Vagina (tissue), 2 donors: ENCODE data around the gene B3GNT4. TPM values are rescaled to one million over a fixed set of nuclear protein-coding genes. Genes with fewer than 3 reads are reported as not detected.
A peak's percentile ranks its signal among the peaks of the same experiment; 100 is the strongest.

Source experiments
- DNase-seq, 2 donors: peaks; one replicate each; pipeline ENCODE4 v3.0.0-alpha.2; 2017; ENCODE audit errors: extremely low spot score in 2 of 2
- H3K27ac ChIP-seq: fragments of 200-600 bp; sonication (generic); one replicate; pipeline ENCODE4 v1.5.1; 2019
- H3K27me3 ChIP-seq: fragments of 200-600 bp; sonication (generic); one replicate; pipeline ENCODE4 v1.5.1; 2019
- H3K36me3 ChIP-seq, 2 donors: fragments of 200-600 bp; sonication (generic); one replicate each; pipeline ENCODE4 v1.5.1; 2017 to 2019
- H3K4me1 ChIP-seq: fragments of 200-600 bp; sonication (generic); one replicate; pipeline ENCODE4 v1.5.1; 2019
- H3K4me3 ChIP-seq, 2 donors: fragments of 200-600 bp; sonication (generic); 1 replicate in 1 of 2; 2 replicates in 1 of 2; pipeline ENCODE4 v1.5.1; 2016 to 2019
- H3K9me3 ChIP-seq: fragments of 200-600 bp; sonication (generic); one replicate; pipeline ENCODE4 v1.5.1; 2019
- CTCF ChIP-seq, 3 experiments: fragments of 450-650 bp in 2 of 3; fragments of 200-600 bp in 1 of 3; sonication (generic) in 1 of 3; IDR thresholded peaks; one replicate each; pipeline ENCODE4 v1.5.1; 2017 to 2019; ENCODE audit warnings: antibody characterized with exemption in 3 of 3, mild to moderate bottlenecking in 2 of 3, moderate library complexity in 2 of 3
- POLR2A ChIP-seq, 2 donors: fragments of 450-650 bp; IDR thresholded peaks; one replicate each; pipeline ENCODE4 v1.6.1; 2017; ENCODE audit warnings: antibody characterized with exemption in 2 of 2, mild to moderate bottlenecking in 2 of 2, moderate library complexity in 2 of 2
- POLR2AphosphoS5 ChIP-seq, 2 donors: sonication (generic); formaldehyde crosslinking; IDR thresholded peaks; one replicate each; pipeline ENCODE4 v1.9.0; 2017; ENCODE audit warnings: antibody characterized with exemption in 2 of 2, mild to moderate bottlenecking in 2 of 2, low read depth in 1 of 2; ENCODE audit not compliant: insufficient read depth in 1 of 2
- intact Hi-C: fragments of 100-400 bp; cut with DNase I; formaldehyde crosslinking; loops from one replicate; pipeline ENCODE4 v1.15.1; 2023
- total RNA-seq: library from RNA; depleted of rRNA; stranded (reverse); fragments of >200 nt; gene quantifications from one replicate; pipeline ENCODE4 v1.2.3, GENCODE V29; 2016

B3GNT4 gene
- total RNA-seq, 1 donor from 2014 or later, result 2.9 TPM

DNA sequence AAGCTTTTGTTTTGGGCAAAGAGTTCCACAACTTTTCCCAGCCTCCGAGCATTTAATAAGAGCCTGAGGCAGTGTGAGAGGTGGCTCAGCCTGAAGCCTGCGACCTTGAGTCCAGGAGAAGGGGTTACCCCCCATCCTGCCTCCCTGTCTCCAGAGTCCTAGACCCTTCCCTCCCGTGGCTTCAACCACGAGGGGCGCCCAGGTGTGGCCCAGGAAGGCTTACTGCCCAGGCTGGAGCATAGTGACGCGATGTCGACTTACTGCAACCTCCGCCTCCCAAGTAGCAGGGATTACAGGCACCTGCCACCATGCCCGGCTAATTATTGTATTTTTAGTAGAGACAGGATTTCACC is 19.9 kb upstream of the B3GNT4 start:
- TF ChIP-seq POLR2AphosphoS5 (IDR thresholded peaks at IDR 0.05; ENCODE audit: insufficient read depth in 1 of 2, low read depth in 1 of 2) (no peak), POLR2A (IDR thresholded peaks at IDR 0.05) (no peak), CTCF (IDR thresholded peaks at IDR 0.05) (no peak)
- Histone ChIP-seq H3K4me1 (peaks cover 9% of the 10 kb centered on the region), H3K27me3 (no peaks in the 10 kb centered on the region), H3K36me3 (no peaks in the 10 kb centered on the region), H3K4me3 (peak overlapping the region; percentile 47 to 48), H3K27ac (no peak overlapping the region), H3K9me3 (no peaks in the 10 kb centered on the region)
- intact Hi-C loops, result no loop called here
- DNase-seq, result no peak

- H3K9me3 ChIP-seq, result no peaks in the 10 kb centered on the region
- H3K36me3 ChIP-seq, result no peaks in the 10 kb centered on the region
- TF ChIP-seq POLR2AphosphoS5 (IDR thresholded peaks at IDR 0.05; ENCODE audit: insufficient read depth in 1 of 2, low read depth in 1 of 2), result no peak
- TF ChIP-seq CTCF (IDR thresholded peaks at IDR 0.05), result no peak
- TF ChIP-seq POLR2A (IDR thresholded peaks at IDR 0.05), result no peak
- intact Hi-C loops, result no loop called here
- no peak overlapping the region for H3K27ac ChIP-seq
- H3K27me3 ChIP-seq, result no peaks in the 10 kb centered on the region
- peaks cover 9% of the 10 kb centered on the region for H3K4me1 ChIP-seq
- no peak overlapping the region for H3K4me3 ChIP-seq
- no peak for DNase-seq
These were observed 19.0 kb upstream of the B3GNT4 start for GRCh38 chr12:122184517-122184916.

DNA sequence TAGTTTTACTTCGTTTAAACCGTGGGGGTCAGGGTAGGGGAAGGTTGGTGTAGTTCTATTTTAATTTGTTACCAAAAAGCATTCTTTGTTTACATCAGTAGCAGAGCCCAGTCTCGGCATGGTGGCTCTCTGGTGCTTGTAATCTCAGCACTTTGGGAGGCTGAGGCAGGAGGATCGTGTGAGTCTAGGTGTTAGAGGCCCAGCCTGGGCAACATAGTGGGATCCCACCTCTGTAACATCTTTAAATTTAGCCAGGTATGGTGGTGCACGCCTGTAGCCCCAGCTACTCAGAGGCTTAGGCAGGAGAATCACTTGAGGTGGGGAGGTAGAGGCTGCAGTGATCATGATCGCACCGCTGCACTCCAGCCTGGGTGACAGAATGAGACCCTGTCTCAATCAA is 18.4 kb upstream of the B3GNT4 start:
- TF ChIP-seq POLR2AphosphoS5 (IDR thresholded peaks at IDR 0.05; ENCODE audit: insufficient read depth in 1 of 2, low read depth in 1 of 2) (no peak), CTCF (IDR thresholded peaks at IDR 0.05) (no peak), POLR2A (IDR thresholded peaks at IDR 0.05) (no peak)
- Histone ChIP-seq H3K27me3 (no peaks in the 10 kb centered on the region), H3K27ac (no peak overlapping the region), H3K4me3 (no peak overlapping the region), H3K4me1 (peaks cover 9% of the 10 kb centered on the region), H3K36me3 (no peaks in the 10 kb centered on the region), H3K9me3 (no peaks in the 10 kb centered on the region)
- intact Hi-C loops, result no loop called here
- DNase-seq, result no peak

DNA sequence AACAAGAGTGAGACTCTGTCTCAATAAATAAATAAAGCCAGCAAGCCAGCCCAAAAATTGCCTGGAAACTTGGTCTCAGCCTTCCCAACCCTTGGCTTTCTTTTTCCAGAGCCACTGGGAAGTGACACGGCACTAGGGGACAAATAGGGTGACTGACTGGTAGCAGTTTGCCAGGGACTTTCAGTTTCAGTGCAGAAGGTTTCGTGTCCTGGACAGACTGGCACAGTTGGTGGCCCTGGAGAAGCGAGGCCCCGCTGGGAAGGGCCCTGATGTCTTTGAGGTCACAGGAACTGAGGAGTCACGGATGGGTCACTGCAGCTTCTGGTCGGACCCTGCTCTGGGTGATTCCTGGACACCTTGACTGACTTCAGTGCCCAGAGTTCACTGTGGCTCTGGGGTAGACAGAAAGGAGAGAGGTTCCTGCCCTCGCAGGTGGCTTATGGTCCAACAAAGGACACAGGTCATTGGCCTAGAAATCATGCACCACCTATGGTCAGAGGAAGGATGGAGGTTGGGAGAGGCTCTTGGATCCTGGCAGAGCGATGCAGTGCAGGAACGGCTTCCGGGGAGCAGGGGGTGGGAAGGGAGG is 17.9 kb upstream of the B3GNT4 start:
- H3K9me3 ChIP-seq, result no peaks in the 10 kb centered on the region
- no peak for TF ChIP-seq POLR2AphosphoS5 (IDR thresholded peaks at IDR 0.05; ENCODE audit: insufficient read depth in 1 of 2, low read depth in 1 of 2)
- no peak for TF ChIP-seq CTCF (IDR thresholded peaks at IDR 0.05)
- TF ChIP-seq POLR2A (IDR thresholded peaks at IDR 0.05), result no peak
- intact Hi-C loops, result no loop called here

DNA sequence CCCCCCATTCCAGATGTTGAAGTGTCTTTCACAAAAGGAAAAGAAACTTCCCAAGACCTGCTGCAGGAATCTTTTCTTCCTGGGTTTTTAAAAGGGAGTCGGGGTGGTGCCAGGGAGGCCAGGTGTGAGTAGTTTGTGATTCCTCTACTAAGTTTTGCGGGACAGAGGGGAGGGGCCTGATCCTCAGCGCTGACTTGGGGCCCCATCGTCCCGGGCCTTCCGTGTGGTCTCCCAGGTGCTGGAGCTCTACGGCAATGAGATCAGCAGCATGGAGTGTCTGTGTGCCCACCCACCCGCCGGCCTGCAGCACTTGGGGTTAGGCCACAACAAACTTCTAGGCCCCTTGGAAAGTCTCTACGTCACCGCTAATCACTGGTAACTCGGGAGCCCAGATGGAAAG is 16.0 kb upstream of the B3GNT4 start:
- DNase-seq, result no peak
- no peaks in the 10 kb centered on the region for H3K9me3 ChIP-seq
- no peak overlapping the region for H3K27ac ChIP-seq
- H3K4me3 ChIP-seq, result no peak overlapping the region
- no peaks in the 10 kb centered on the region for H3K27me3 ChIP-seq
- TF ChIP-seq POLR2AphosphoS5 (IDR thresholded peaks at IDR 0.05; ENCODE audit: insufficient read depth in 1 of 2, low read depth in 1 of 2) (no peak), POLR2A (IDR thresholded peaks at IDR 0.05) (no peak), CTCF (IDR thresholded peaks at IDR 0.05) (no peak)
- intact Hi-C loops, result no loop called here
- H3K36me3 ChIP-seq, result no peaks in the 10 kb centered on the region
- peaks cover 9% of the 10 kb centered on the region for H3K4me1 ChIP-seq

More for the DNA sequence above, 17.9 kb upstream of the B3GNT4 start:
- H3K4me3 ChIP-seq, result no peak overlapping the region
- peaks cover 9% of the 10 kb centered on the region for H3K4me1 ChIP-seq
- no peaks in the 10 kb centered on the region for H3K27me3 ChIP-seq
- H3K36me3 ChIP-seq, result no peaks in the 10 kb centered on the region
- DNase-seq, result no peak
- H3K27ac ChIP-seq, result no peak overlapping the region
